HepG2 (cell line): ENCODE results near the gene CR1L. TPM values are rescaled to one million over a fixed set of nuclear protein-coding genes. Genes with fewer than 3 reads are reported as not detected.

Experiments
- ATAC-seq: fragments of 200-7000 bp; cut with Tn5 transposase; 3 replicates; pipeline ENCODE4 v1.9.1; 2020; ENCODE audit warnings: mild to moderate bottlenecking, moderate library complexity
- Bru-seq: library from RNA; stranded (reverse); fragments of 400-500 nt; gene quantifications from one replicate; lab custom pipeline; 2021; lab: Mats Ljungman, UMichigan
- BruChase-seq, 2 experiments: library from RNA; stranded (reverse); fragments of 400-500 nt; gene quantifications; one replicate each; lab custom pipeline; 2021; lab: Mats Ljungman, UMichigan
- BruUV-seq: library from RNA; stranded (reverse); fragments of 400-500 nt; replicated peaks from 2 replicates; lab custom pipeline; 2021; lab: Mats Ljungman, UMichigan
- CTCF ChIA-PET: fragments of 300-600 bp; formaldehyde crosslinking; extraction: SDS; loops from one replicate; lab custom pipeline; 2021; ENCODE audit warnings: low total read pairs, inconsistent platforms, low intra/inter-chr PET ratio; lab: Yijun Ruan, JAX
- POLR2A ChIA-PET: fragments of 350-600 bp; sonication (Branson Sonifier 250); formaldehyde crosslinking; loops from one replicate; lab custom pipeline; 2020; ENCODE audit warnings: antibody characterized with exemption, inconsistent platforms; lab: Yijun Ruan, JAX
- DNase-seq: peaks from one replicate; pipeline ENCODE4 v3.0.0-alpha.2; 2015; ENCODE audit warnings: low spot score
- FAIRE-seq: peaks from 3 replicates; lab custom pipeline; 2011; peaks lifted over from hg19 to GRCh38; lab: Jason Lieb, UNC
- H2AFZ ChIP-seq: one replicate; pipeline ENCODE4 v1.6.1; 2011; ENCODE audit warnings: low read length, inconsistent platforms
- H3K27ac ChIP-seq: fragments of 300-600 bp; 3 replicates; pipeline ENCODE4 v1.8.0; 2011; ENCODE audit warnings: mixed run types, mild to moderate bottlenecking, mixed read lengths, low read length, inconsistent platforms; ENCODE audit not compliant: insufficient read depth; ENCODE audit errors: extremely low read length
- H3K27me3 ChIP-seq, 2 experiments: fragments of 200-600 bp in 1 of 2; 2 replicates in 1 of 2; 3 replicates in 1 of 2; pipeline versions ENCODE4 v1.6.0 to v1.8.0; 2011; ENCODE audit warnings: low read length in 2 of 2, mild to moderate bottlenecking in 2 of 2, moderate library complexity in 2 of 2, inconsistent platforms in 1 of 2; ENCODE audit not compliant: insufficient read depth in 2 of 2, control insufficient read depth in 1 of 2
- H3K36me3 ChIP-seq, 2 experiments: fragments of 200-600 bp in 1 of 2; replicated peaks in 1 of 2; 2 replicates in 1 of 2; 3 replicates in 1 of 2; pipeline versions ENCODE4 v1.5.1 to v1.8.0; 2011; ENCODE audit warnings: low read length in 2 of 2, inconsistent platforms in 1 of 2; ENCODE audit not compliant: insufficient read depth in 2 of 2, control insufficient read depth in 1 of 2
- H3K4me1 ChIP-seq: 2 replicates; pipeline ENCODE4 v1.5.1; 2012; ENCODE audit warnings: low read length, inconsistent platforms; ENCODE audit not compliant: insufficient read depth
- H3K4me2 ChIP-seq: 2 replicates; pipeline ENCODE4 v1.6.0; 2011; ENCODE audit warnings: low read depth, low read length, inconsistent platforms
- H3K4me3 ChIP-seq, 3 experiments: fragments of 200-600 bp in 1 of 3; sonication (generic), shearing (Covaris generic) in 1 of 3; replicated peaks in 1 of 3; 2 replicates each; pipeline ENCODE4 v1.5.1; 2011 to 2016; ENCODE audit warnings: low read length in 3 of 3, inconsistent platforms in 2 of 3, low read depth in 2 of 3, mild to moderate bottlenecking in 2 of 3, control low read depth in 1 of 3, mixed read lengths in 1 of 3; ENCODE audit not compliant: insufficient read depth in 1 of 3
- H3K79me2 ChIP-seq: one replicate; pipeline ENCODE4 v1.6.1; 2011; ENCODE audit warnings: low read length, inconsistent platforms; ENCODE audit not compliant: insufficient read depth
- H3K9ac ChIP-seq: 2 replicates; pipeline ENCODE4 v1.6.0; 2011; ENCODE audit warnings: mild to moderate bottlenecking, low read depth, low read length, inconsistent platforms; ENCODE audit not compliant: insufficient read depth
- H3K9me3 ChIP-seq: 2 replicates; pipeline ENCODE4 v1.5.1; 2012; ENCODE audit warnings: mild to moderate bottlenecking, low read length
- H4K20me1 ChIP-seq: 2 replicates; pipeline ENCODE4 v1.6.0; 2011; ENCODE audit warnings: inconsistent platforms, mild to moderate bottlenecking, low read length, moderate library complexity; ENCODE audit not compliant: insufficient read depth
- CBX2 ChIP-seq, 2 experiments: fragments of 200-600 bp in 1 of 2; sonication (generic); formaldehyde crosslinking in 1 of 2; IDR thresholded peaks; 2 replicates each; pipeline versions ENCODE4 v1.7.0 to v1.8.1; 2018 to 2022; ENCODE audit warnings: low read depth in 2 of 2, low read length in 1 of 2, mild to moderate bottlenecking in 1 of 2, missing genetic modification reagents in 1 of 2
- DDIT3 ChIP-seq: sonication (generic); formaldehyde crosslinking; IDR thresholded peaks from 2 replicates; pipeline ENCODE4 v1.4.0; 2020; ENCODE audit warnings: mild to moderate bottlenecking, missing genetic modification reagents
- GZF1 ChIP-seq: sonication (generic); formaldehyde crosslinking; IDR thresholded peaks from 2 replicates; pipeline ENCODE4 v1.5.1; 2020; ENCODE audit warnings: mild to moderate bottlenecking, missing genetic modification reagents
- HOXA9 ChIP-seq: sonication (generic); formaldehyde crosslinking; IDR thresholded peaks from 2 replicates; pipeline ENCODE4 v1.8.1; 2022; ENCODE audit warnings: missing genetic modification reagents, mild to moderate bottlenecking, moderate library complexity, borderline replicate concordance
- KDM1A ChIP-seq: IDR thresholded peaks from 2 replicates; pipeline ENCODE4 v1.6.1; 2016; ENCODE audit warnings: missing compliant biosample characterization
- YY1 ChIP-seq: IDR thresholded peaks from 2 replicates; pipeline ENCODE4 v1.6.1; 2011; ENCODE audit warnings: low read length, low read depth, moderate library complexity, mild to moderate bottlenecking; ENCODE audit not compliant: insufficient read depth, insufficient replicate concordance
- ZNF296 ChIP-seq: sonication (generic); formaldehyde crosslinking; conservative IDR thresholded peaks from 2 replicates; pipeline ENCODE4 v1.5.0; 2020; ENCODE audit warnings: mild to moderate bottlenecking, missing genetic modification reagents
- ZNF800 ChIP-seq: sonication (generic); formaldehyde crosslinking; IDR thresholded peaks from 2 replicates; pipeline ENCODE4 v1.4.0; 2020; ENCODE audit warnings: missing genetic modification reagents
- WGBS: methylation state at CpG from one replicate; pipeline ENCODE4 v1.1.6; 2017; ENCODE audit warnings: low lambda C conversion rate; 5-methylcytosine and 5-hydroxymethylcytosine counted together
- in situ Hi-C: cut with HindIII; loops from 2 replicates; pipeline ENCODE4 v1.10.0; 2017; ENCODE audit warnings: low pct_unique_long_range_greater_than_20kb; ENCODE audit not compliant: extremely low pct_ligation_motif_present
- intact Hi-C: fragments of 100-400 bp; cut with micrococcal nuclease; formaldehyde crosslinking; loops from one replicate; pipeline ENCODE4 v1.10.0; 2022; ENCODE audit not compliant: unreplicated experiment
- long read RNA-seq, 2 experiments: library from RNA in 1 of 2; library from polyadenylated mRNA in 1 of 2; stranded (forward) in 1 of 2; unstranded in 1 of 2; transcript quantifications; one replicate each; pipeline ENCODE4 v2.0.0, GENCODE V29; 2019 to 2022
- polyA minus RNA-seq, 3 experiments: library from RNA; depleted of rRNA, polyadenylated mRNA; stranded (reverse); fragments of >200 nt; gene quantifications; 2 replicates each; pipeline ENCODE4 v1.2.3, GENCODE V29; 2011; ENCODE audit warnings: low replicate concordance in 1 of 3
- polyA plus RNA-seq, 8 experiments: library from polyadenylated mRNA; depleted of rRNA in 3 of 8; stranded (reverse) in 7 of 8; unstranded in 1 of 8; fragments of >200 nt; fragmentation: Illumina TruSeq in 4 of 8; extraction: Trizol in 4 of 8; gene quantifications; 2 replicates each; pipeline versions ENCODE4 v1.2.1 to v1.2.3, GENCODE V29; 2011 to 2016; ENCODE audit warnings: low read depth in 4 of 8, missing spikeins in 1 of 8, mixed read lengths in 1 of 8; ENCODE audit not compliant: insufficient read depth in 1 of 8
- total RNA-seq, 5 experiments: library from RNA; depleted of rRNA; stranded (reverse); fragments of >200 nt; fragmentation: Illumina TruSeq; extraction: Trizol; gene quantifications; 2 replicates each; pipeline ENCODE4 v1.2.3, GENCODE V29; 2016; ENCODE audit warnings: low read depth in 1 of 5

Gene CR1L
- total RNA-seq (2016; rRNA removed; fragmentation: Illumina TruSeq; extraction: Trizol), result not detected in 2 replicates
- total RNA-seq (2016; cell fraction: cytosol; rRNA removed; fragmentation: Illumina TruSeq; extraction: Trizol; ENCODE audit: low read depth), result not detected in 2 replicates
- not detected in 2 replicates for total RNA-seq (2016; cell fraction: insoluble cytoplasmic fraction; rRNA removed; fragmentation: Illumina TruSeq; extraction: Trizol)
- total RNA-seq (2016; cell fraction: membrane; rRNA removed; fragmentation: Illumina TruSeq; extraction: Trizol), result not detected in 2 replicates
- total RNA-seq (2016; cell fraction: nucleus; rRNA removed; fragmentation: Illumina TruSeq; extraction: Trizol), result not detected in 2 replicates
- not detected in 2 replicates for polyA plus RNA-seq (2011; rRNA removed)
- polyA plus RNA-seq (2011; cell fraction: cytosol; rRNA removed), result not detected in 2 replicates
- polyA plus RNA-seq (2011; cell fraction: nucleus; rRNA removed), result not detected in 2 replicates
- not detected in 2 replicates for polyA plus RNA-seq (2012)
- not detected in 2 replicates for polyA plus RNA-seq (2016; cell fraction: cytosol; fragmentation: Illumina TruSeq; extraction: Trizol; ENCODE audit: low read depth)
- polyA plus RNA-seq (2016; cell fraction: insoluble cytoplasmic fraction; fragmentation: Illumina TruSeq; extraction: Trizol; ENCODE audit: low read depth), result not detected in 2 replicates
- not detected in 2 replicates for polyA plus RNA-seq (2016; cell fraction: membrane; fragmentation: Illumina TruSeq; extraction: Trizol; ENCODE audit: low read depth)
- not detected in 2 replicates for polyA plus RNA-seq (2016; cell fraction: nucleus; fragmentation: Illumina TruSeq; extraction: Trizol; ENCODE audit: insufficient read depth, low read depth)
- not detected in 2 replicates for polyA minus RNA-seq (2011; rRNA and poly(A)+ RNA removed; ENCODE audit: low replicate concordance)
- polyA minus RNA-seq (2011; cell fraction: cytosol; rRNA and poly(A)+ RNA removed), result not detected in 2 replicates
- polyA minus RNA-seq (2011; cell fraction: nucleus; rRNA and poly(A)+ RNA removed), result not detected in 2 replicates
- percentile 2 among the genes with signal in this experiment for Bru-seq, nascent RNA
- BruChase-seq, experiment 1, labeled RNA remaining after a 6-hour chase, result percentile 5 among the genes with signal in this experiment
- not detected for BruChase-seq, experiment 2, labeled RNA remaining after a 2-hour chase
- long read RNA-seq, experiment 1, result 0 reads
- long read RNA-seq, experiment 2, result 0 reads

GRCh38 chr1:207644852-207645634 is at the start of gene CR1L:
Gene CR1L, plus strand, starts transcription at chr1:207645133. Its CDS starts 101 bp downstream, at chr1:207645234.
- DNase-seq, result no peak
- H3K9me3 ChIP-seq, result no peaks in the 10 kb centered on the region
- in situ Hi-C loops, result no loop called here
- 86% methylated on average over 50 of the region's 65 CpGs for WGBS
- no peak within 1 kb of the TSS for H3K4me3 ChIP-seq
- no peak for ATAC-seq
- no peaks in the 10 kb centered on the region for H3K79me2 ChIP-seq
- H3K27me3 ChIP-seq, result peaks cover 3% of the 10 kb centered on the region in 2 experiments; a peak in 2 of 5 replicates
- no peak within 1 kb of the TSS for H3K4me2 ChIP-seq
- ChIA-PET CTCF (no interaction called here), POLR2A (no interaction called here)
- H3K27ac ChIP-seq, result no peak within 1 kb of the TSS
- H3K4me1 ChIP-seq, result no peaks in the 10 kb centered on the region
- no peak within 1 kb of the TSS for H3K9ac ChIP-seq
- no peaks in the 10 kb centered on the region; a peak in 1 of 5 replicates for H3K36me3 ChIP-seq
- no TSS peak for BruUV-seq
- intact Hi-C loops, result no loop called here
- no peaks in the 10 kb centered on the region for H4K20me1 ChIP-seq
- no peak for FAIRE-seq
- H2AFZ ChIP-seq, result no peak within 1 kb of the TSS
- no peak for TF ChIP-seq KDM1A (CRISPR knock-in tag)
- TF ChIP-seq ZNF800, result no peak
- no peak for TF ChIP-seq CBX2 (IDR thresholded peaks at IDR 0.05; ENCODE audit: low read depth, low read length)
- TF ChIP-seq CBX2 (CRISPR knock-in tag; IDR thresholded peaks at IDR 0.05; ENCODE audit: low read depth), result no peak
- no peak for TF ChIP-seq YY1
- no peak for TF ChIP-seq GZF1
- TF ChIP-seq DDIT3 (CRISPR knock-in tag), result no peak
- TF ChIP-seq ZNF296 (CRISPR knock-in tag), result no peak
- no peak for TF ChIP-seq HOXA9 (CRISPR knock-in tag)
